AML-193 (cell line): Measurements from ENCODE around the gene CCDC117.

Experiments
- DNase-seq, 2 experiments: peaks; one replicate each; lab custom pipeline; 2025; lab: John Stamatoyannopoulos, UW

The CCDC117 gene

DNA sequence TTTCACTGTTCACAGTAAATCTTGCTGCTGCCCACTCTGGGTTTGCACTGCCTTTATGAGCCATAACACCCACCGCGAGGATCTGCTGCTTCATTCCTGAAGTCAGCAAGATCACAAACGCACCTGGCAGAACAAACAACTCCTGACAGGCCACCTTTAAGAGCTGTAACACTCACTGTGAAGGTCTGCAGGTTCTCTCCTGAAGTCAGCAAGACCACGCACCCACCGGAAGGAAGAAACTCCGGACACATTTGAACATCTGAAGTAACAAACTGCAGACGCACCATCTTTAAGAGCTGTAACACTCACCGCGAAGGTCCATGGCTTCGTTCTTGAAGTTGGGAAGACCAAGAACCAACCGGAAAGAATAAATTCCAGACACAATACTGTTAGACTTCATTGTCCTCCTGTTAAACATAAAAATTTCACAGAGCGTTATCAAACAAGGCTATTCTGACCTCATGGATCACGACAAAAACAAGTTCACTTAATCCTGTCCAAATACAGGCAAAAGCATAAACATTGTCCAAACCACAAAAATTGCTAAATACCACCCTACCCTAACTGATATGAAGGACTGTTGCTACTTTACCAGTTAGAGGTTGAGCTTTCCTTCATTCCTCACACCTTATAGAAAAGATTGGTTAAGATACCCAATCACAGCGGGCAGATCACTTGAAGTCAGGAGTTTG is 3.0 kb upstream of the CCDC117 start:
- DNase-seq: no peak

- DNase-seq: no peak
Measured at GRCh38 chr22:28771195-28771791, 1.2 kb upstream of the CCDC117 start.

GRCh38 chr22:28773461-28773867 is 969 bp downstream of the CCDC117 start:
- DNase-seq: peak; percentile 24 to 28

- DNase-seq: no peak
Measured at GRCh38 chr22:28774378-28774777, 1.9 kb downstream of the CCDC117 start.

DNA sequence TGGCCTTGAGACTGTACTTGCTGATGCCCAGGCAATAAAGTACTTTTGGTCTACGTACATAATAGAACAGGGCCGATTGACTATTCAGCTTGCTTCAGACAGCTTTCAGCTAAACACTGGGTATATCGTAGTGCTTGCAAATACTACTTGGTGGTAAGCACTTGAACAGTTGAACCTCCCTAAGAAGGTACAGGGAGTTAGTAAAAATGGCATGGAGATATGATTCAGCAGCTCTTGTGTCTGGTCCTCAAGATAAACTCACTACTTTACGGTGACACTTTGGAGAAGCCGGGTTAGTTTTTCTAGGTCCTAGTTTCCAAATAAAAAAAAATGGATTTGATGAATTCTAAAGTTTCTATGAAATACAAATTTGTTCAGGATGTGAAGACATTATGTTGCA is 7.3 kb downstream of the CCDC117 start:
- no peak for DNase-seq

DNA sequence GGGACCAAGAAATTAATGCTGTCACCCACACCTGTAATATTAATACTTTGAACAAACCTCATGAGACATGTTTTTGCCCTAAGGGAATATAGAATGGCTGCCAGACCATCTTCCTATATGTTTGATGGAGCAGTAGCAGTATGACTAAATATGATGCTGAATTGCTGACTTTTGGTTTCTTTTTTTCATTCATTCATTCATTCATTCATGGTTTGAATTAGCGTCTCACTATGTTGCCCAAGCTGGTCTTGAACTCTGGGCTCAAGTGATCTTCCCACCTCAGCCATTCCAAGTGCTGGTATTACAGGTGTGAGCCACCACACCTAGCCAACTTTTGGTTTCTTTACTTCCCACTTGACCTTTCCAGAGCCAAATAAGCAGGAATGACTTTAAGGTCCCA is 7.8 kb downstream of the CCDC117 start:
- DNase-seq: no peak

DNA sequence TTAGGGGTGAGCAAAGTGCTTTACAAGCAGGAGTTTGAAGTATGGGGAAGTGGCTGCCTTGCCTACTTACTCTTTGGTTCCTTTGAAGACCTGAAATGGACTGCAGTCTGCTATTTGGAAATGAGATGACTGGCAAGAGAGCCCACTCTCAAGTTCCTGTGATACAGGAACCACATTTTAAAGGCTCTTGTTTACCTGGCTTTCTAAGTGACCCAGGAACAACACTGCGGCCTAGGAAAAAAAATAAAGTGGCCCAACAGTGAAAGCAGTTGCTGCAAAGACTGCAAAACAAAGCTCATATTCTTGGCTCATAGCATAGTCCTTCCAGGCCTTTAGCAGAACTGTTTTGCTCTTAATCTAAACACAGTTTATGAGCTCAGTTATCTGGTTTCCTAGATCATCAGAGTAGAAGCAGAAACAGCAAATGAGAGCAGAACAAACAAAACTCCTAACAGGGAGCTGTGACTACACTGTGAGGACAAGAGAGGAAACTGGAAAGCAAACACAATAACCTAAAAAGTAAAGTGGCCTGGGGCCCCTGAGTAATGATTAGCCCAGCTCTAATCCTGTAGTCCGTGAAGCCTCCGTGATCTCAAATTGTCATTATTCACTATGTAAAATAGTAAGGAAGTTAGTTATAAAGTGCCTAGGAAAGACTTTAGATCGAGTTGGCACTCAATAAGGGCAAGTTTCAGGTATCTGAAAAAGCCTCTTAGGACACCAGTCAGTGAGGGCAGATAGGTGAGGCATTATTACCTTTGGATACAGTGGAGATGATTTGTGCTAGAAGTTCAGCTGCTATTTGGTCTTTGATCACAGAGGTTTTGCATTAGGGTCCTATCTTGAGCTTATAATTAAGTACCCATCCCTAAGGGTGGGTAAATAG is 11.5 kb downstream of the CCDC117 start:
- no peak for DNase-seq

GRCh38 chr22:28788601-28789000 is 16.1 kb downstream of the CCDC117 start:
- DNase-seq: no peak

DNA sequence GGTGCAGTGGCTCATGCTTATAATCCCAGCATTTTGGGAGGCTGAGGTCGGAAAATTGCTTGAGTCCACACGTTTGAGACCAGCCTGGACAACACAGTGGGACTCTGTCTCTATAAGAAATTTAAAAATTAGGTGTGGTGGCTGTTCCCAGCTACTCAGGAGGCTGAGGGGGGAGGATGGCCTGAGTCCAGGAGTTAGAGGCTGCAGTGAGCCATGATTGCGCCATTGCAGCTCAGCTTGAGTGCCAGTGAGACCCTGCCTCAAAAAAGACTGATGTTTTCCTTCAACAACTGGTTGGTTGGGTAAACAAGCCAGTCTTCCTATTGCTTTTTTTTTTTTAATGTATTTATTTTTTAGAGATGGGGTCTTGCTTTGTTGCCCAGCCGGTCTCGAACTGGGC is 18.6 kb downstream of the CCDC117 start:
- DNase-seq: no peak

GRCh38 chr22:28791841-28792490 is 19.5 kb downstream of the CCDC117 start:
- DNase-seq: no peak

DNA sequence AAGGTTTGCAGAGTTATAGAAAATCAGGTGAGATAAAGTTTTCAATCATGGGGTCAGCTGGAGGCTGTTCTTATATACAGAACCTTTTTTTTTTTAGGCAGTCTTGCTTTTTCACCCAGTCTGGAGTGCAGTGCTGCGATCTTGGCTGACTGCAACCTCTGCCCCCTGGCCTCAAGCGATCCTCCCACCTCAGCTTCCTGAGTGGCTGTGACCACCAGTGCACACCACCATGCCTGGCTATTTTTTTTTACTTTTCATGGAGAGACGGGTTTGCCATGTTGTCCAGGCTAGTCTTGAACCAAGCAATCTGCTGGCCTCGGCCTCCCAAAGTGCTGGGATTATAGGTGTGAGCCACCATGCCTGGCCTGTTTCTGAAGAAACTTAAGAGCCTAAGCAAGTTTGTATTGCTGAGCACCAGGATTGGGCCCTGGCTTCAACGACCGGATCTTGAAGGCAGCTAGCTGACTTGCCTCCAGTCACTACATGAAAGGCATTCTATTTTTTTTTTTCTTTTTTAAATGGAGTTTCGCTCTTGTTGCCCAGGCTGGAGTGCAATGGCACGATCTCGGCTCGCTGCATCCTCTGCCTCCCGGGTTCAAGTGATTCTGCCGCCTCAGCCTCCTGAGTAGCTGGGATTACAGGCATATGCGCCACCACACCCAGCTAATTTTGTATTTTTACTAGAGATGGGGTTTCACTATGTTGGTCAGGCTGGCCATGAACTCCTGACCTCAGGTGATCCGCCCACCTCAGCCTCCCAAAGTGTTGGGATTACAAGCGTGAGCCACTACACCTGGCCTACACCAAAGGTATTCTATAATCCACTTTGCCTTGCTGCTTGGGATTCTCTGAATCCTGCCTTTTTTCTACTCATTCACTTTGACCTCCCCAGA is 20.2 kb downstream of the CCDC117 start:
- no peak for DNase-seq

- no peak for DNase-seq
Measured at GRCh38 chr22:28793976-28794584, 21.6 kb downstream of the CCDC117 start.

DNA sequence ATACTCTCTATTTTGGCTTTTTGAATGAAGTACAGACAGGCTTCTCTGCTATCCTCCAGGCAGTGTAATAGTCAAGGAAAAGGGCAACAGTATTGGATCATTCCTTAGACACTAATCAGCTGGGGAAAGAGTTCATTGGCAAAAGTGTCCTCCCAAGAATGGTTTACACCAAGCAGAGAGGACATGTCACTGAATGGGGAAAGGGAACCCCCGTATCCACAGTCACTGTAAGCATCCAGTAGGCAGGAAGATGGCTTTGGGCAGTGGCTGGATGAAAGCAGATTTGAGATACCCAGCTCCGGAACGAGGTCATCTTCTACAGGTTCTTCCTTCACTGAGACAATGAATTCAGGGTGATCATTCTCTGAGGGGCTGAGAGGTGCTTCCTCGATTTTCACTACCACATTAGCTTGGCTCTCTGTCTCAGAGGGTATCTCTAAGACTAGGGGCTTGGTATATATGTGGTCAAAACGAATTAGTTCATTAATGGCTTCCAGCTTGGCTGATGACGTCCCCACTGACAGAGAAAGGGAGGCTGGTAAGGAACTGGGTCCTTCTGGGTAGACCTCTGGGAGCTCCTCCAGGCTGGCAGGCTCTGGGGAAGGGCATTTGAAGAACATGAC is 22.7 kb downstream of the CCDC117 start:
- DNase-seq: no peak

GRCh38 chr22:28795932-28796856 is 23.7 kb downstream of the CCDC117 start:
- DNase-seq: no peak

GRCh38 chr22:28798810-28799605 is 26.5 kb downstream of the CCDC117 start:
- DNase-seq: peak; percentile 76 to 88

DNA sequence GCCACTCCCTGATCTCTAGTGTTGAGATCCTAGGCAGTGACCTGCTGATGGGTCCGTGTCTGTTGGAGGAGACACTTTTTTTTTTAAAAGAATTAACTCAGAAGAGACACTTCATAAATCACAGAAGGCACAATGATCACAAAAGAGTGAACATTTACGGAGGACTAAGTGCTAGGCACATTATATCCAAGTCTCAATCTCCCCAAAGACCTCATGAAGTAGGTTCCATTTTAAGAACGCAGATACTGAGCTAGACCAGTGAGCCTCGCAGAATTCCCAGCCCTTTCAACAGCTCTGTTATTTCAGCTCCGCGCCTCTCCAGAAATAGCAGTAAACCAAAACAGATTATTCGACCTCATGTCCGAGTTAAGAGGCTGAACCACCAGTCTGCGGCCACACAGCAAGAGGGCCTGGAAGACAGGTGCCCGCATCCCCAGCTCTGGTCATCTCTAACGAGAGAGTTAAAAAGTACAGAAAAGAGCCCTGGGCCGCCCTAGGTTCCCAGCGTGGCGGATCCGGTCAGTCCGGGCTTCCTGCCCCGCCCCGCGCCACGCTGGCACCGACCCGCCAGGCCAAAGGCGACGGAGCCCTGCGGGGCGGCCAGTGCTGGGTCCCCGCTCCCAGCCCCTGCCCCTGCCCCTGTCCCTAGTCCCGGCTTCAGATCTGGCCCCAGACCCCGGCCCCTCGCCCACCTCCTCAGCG is 27.3 kb downstream of the CCDC117 start:
- DNase-seq: no peak

GRCh38 chr22:28800308-28801041 is 28.0 kb downstream of the CCDC117 start, which contains the start of gene XBP1:
Gene XBP1, minus strand, starts transcription at chr22:28800569.
- DNase-seq: peak; percentile 82 to 87
